GM12874 (cell line): ENCODE results near the gene ACVR2B.

Experiments used
- CTCF ChIP-seq: IDR thresholded peaks from 2 replicates; pipeline ENCODE4 v1.5.1; 2011; ENCODE audit warnings: low read depth, mild to moderate bottlenecking, control low read depth, low read length, moderate library complexity; ENCODE audit not compliant: insufficient read depth

Gene ACVR2B

GRCh38 chr3:38490281-38491030 is 36.8 kb downstream of the ACVR2B start:
- TF ChIP-seq CTCF = no peak

GRCh38 chr3:38491215-38491614 is 37.5 kb downstream of the ACVR2B start:
- TF ChIP-seq CTCF = no peak

- TF ChIP-seq CTCF = no peak
These were observed 39.3 kb downstream of the ACVR2B start for GRCh38 chr3:38493031-38493430.

- peak; percentile 92 for TF ChIP-seq CTCF
These were observed 42.6 kb downstream of the ACVR2B start, which contains the start of gene EXOG for GRCh38 chr3:38496131-38496910. EXOG (plus strand) TSS chr3:38496340; CDS start chr3:38496368, 28 bp downstream.

GRCh38 chr3:38497031-38497430 is 43.3 kb downstream of the ACVR2B start:
- no peak for TF ChIP-seq CTCF

- no peak for TF ChIP-seq CTCF
These were observed 47.2 kb downstream of the ACVR2B start for GRCh38 chr3:38500688-38501417.

GRCh38 chr3:38507120-38507519 is 53.4 kb downstream of the ACVR2B start:
- no peak for TF ChIP-seq CTCF
